Activated CD4-positive, alpha-beta T cell treated with anti-CD3 and anti-CD28 coated beads, Interleukin-2, amount 10 ng/mL, durations not matched to agents 7 days and 5 days (primary cell): ENCODE results near the gene CTNNA3. TPM values are rescaled to one million over a fixed set of nuclear protein-coding genes. Genes with fewer than 3 reads are reported as not detected.

Experiments used
- CTCF ChIA-PET: fragments of 350-600 bp; sonication (Branson Sonifier 250); formaldehyde crosslinking; loops from one replicate; lab custom pipeline; 2021; ENCODE audit warnings: antibody characterized with exemption; lab: Charles Lee
- POLR2A ChIA-PET: fragments of 350-600 bp; sonication (Branson Sonifier 250); formaldehyde crosslinking; loops from one replicate; lab custom pipeline; 2021; ENCODE audit warnings: antibody characterized with exemption; lab: Charles Lee
- DNase-seq: peaks from one replicate; pipeline ENCODE4 v3.0.0-alpha.2; 2020
- H3K27ac Mint-ChIP-seq: one replicate; pipeline ENCODE4 v1.8.0; 2021; ENCODE audit warnings: mild to moderate bottlenecking, moderate library complexity, mixed read lengths
- H3K27me3 Mint-ChIP-seq: one replicate; pipeline ENCODE4 v1.8.0; 2021; ENCODE audit warnings: mixed read lengths
- H3K36me3 Mint-ChIP-seq: one replicate; pipeline ENCODE4 v1.8.0; 2021; ENCODE audit warnings: low read depth, mixed read lengths
- H3K4me1 Mint-ChIP-seq: one replicate; pipeline ENCODE4 v1.8.0; 2021; ENCODE audit warnings: mixed read lengths
- H3K4me3 Mint-ChIP-seq: one replicate; pipeline ENCODE4 v1.8.0; 2021; ENCODE audit warnings: mild to moderate bottlenecking, moderate library complexity, mixed read lengths
- H3K9me3 Mint-ChIP-seq: one replicate; pipeline ENCODE4 v1.8.0; 2021; ENCODE audit warnings: mixed read lengths
- total RNA-seq, 2 experiments: library from RNA; stranded (reverse); gene quantifications; one replicate each; pipeline ENCODE4 v1.2.3, GENCODE V29; 2021

Gene CTNNA3
- total RNA-seq, 2 experiments from 2014 or later, result 0.57 to 0.58 TPM

DNA sequence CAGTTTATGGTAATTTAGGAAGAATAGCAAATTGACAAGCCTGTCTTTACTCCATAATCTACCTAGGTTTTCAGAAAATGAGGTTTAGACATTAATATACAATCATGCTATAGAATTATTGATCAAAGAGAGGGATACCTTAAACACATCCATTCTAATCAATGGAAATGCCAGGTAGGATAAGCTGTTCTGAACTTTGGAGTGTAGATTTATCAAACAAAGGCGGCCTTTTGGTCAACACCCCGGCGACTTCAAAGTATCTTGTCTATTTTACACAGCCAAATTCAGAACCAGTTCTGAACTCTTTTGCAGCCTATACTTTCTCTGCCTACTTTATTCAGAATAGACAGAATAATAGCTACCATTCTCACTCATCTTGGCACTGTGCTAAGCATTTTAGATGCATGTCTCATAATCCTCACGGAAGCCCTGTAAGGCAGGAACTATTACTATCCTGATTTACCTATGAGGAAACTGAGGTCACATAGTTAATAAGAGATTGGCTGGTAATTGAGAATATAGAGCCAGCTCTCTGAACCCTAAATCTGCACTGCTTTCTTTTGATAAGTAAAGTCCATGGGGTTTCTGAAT, 1412.0 kb downstream of the CTNNA3 start:
- DNase-seq, result no peak
- Mint-ChIP-seq H3K4me3 (no peak overlapping the region), H3K36me3 (no peaks in the 10 kb centered on the region), H3K27me3 (no peaks in the 10 kb centered on the region), H3K9me3 (no peaks in the 10 kb centered on the region), H3K4me1 (no peaks in the 10 kb centered on the region), H3K27ac (no peak overlapping the region)
- POLR2A ChIA-PET, result no interaction called here
- CTCF ChIA-PET, result interaction anchor here (0.5 kb wide), 1 partner anchor 741 kb away, joined by 4 read pairs; no protein-coding TSS in a partner anchor

DNA sequence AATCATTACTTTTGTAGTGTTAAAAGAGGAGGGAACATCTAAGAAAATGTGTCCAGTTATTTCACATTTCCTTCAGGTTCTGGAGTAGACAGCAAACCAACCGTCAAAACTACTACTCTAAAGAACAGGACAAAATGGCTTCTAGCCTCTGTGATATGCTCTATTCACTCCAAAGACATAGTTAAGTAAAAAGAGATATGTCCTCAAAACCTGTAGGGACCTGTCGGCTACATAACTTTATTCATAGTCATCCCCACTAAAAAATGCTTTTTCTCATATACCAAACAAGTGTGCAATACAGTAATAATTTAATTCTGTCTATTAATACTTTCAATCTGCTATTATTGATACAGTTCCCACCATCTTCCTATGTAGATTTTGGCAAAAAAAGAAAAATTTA, 1412.9 kb downstream of the CTNNA3 start:
- no peaks in the 10 kb centered on the region for H3K9me3 Mint-ChIP-seq
- H3K27me3 Mint-ChIP-seq, result no peaks in the 10 kb centered on the region
- no peak overlapping the region for H3K27ac Mint-ChIP-seq
- no peak overlapping the region for H3K4me3 Mint-ChIP-seq
- H3K4me1 Mint-ChIP-seq, result no peaks in the 10 kb centered on the region
- ChIA-PET CTCF (no interaction called here), POLR2A (no interaction called here)
- no peak for DNase-seq
- no peaks in the 10 kb centered on the region for H3K36me3 Mint-ChIP-seq

DNA sequence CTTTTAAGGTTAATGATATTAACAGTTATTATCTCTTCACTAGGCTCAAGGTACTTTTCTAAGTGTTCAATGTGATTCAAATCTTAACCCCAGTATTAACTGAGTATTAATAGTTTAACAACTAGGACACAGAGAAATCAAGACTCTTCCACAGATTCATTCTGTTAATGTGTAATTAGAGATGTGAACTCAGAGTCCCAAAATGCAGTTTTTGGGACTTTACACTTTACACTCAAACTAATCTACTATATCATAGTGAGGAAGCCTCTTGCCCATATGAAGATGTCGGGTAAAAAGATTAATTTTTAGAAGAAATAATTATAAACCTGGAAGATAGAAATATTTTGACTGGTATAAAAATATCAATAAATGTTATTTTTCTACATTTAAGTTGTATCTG, 1414.7 kb downstream of the CTNNA3 start:
- H3K27me3 Mint-ChIP-seq, result no peaks in the 10 kb centered on the region
- CTCF ChIA-PET, result no interaction called here
- no peak for DNase-seq
- no peak overlapping the region for H3K4me3 Mint-ChIP-seq
- POLR2A ChIA-PET, result no interaction called here
- no peaks in the 10 kb centered on the region for H3K36me3 Mint-ChIP-seq
- H3K4me1 Mint-ChIP-seq, result no peaks in the 10 kb centered on the region
- H3K9me3 Mint-ChIP-seq, result no peaks in the 10 kb centered on the region
- H3K27ac Mint-ChIP-seq, result no peak overlapping the region

DNA sequence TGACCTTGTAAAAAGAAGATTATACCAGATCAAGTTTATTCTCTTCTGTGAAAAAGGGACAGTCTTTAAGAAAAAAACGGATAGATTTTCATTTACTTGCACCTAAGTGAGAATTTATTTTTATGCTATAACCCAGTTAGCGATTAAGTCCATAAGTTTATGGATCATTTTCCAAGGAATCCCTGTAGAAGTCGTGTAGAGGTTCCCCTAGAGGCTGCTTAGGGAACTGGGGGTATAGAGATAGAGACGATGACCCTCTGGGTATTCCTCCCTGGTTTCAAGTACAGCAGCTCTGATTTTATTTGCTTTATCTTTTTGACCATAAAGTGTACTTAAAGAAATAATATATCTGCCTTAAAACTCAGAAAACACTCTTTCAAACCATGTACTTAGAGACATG, 1418.5 kb downstream of the CTNNA3 start:
- Mint-ChIP-seq H3K4me3 (no peak overlapping the region), H3K27me3 (no peaks in the 10 kb centered on the region), H3K27ac (no peak overlapping the region), H3K4me1 (no peaks in the 10 kb centered on the region), H3K36me3 (no peaks in the 10 kb centered on the region), H3K9me3 (no peaks in the 10 kb centered on the region)
- POLR2A ChIA-PET, result no interaction called here
- CTCF ChIA-PET, result no interaction called here
- DNase-seq, result no peak

DNA sequence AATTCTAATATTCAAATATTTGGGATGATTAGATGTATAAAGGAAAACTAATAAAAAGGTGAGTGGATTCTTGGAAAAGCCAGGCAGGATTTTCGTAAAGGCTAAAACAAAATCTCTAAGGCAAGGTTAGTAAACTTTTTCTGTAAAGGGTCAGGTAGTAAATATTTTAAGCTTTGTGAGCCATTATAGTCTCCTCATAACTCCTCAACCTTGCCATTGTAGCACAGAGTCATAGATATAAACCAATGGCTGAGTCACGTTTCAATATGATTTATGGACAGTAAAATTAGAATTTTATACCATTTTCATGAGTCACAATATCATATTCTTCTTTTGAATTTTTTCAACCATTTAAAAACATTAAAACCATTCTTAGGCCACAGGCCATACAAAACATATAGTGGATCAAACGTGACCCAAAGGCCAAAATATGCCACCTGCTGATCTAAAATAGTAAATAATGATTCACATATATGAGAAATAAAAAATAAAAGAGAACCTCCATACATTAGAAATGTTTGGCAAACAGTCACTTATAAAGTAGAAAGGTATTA, 1422.0 kb downstream of the CTNNA3 start:
- no peaks in the 10 kb centered on the region for H3K36me3 Mint-ChIP-seq
- CTCF ChIA-PET, result no interaction called here
- no peaks in the 10 kb centered on the region for H3K4me1 Mint-ChIP-seq
- no peaks in the 10 kb centered on the region for H3K9me3 Mint-ChIP-seq
- no peak overlapping the region for H3K4me3 Mint-ChIP-seq
- no peaks in the 10 kb centered on the region for H3K27me3 Mint-ChIP-seq
- POLR2A ChIA-PET, result no interaction called here
- DNase-seq, result no peak
- H3K27ac Mint-ChIP-seq, result no peak overlapping the region

GRCh38 chr10:66265398-66265797, 1430.6 kb downstream of the CTNNA3 start:
- Mint-ChIP-seq H3K27ac (no peak overlapping the region), H3K36me3 (no peaks in the 10 kb centered on the region), H3K4me1 (no peaks in the 10 kb centered on the region), H3K4me3 (no peak overlapping the region), H3K27me3 (no peaks in the 10 kb centered on the region), H3K9me3 (no peaks in the 10 kb centered on the region)
- no peak for DNase-seq
- ChIA-PET CTCF (no interaction called here), POLR2A (no interaction called here)

GRCh38 chr10:66259836-66260235, 1436.2 kb downstream of the CTNNA3 start:
- Mint-ChIP-seq H3K27ac (no peak overlapping the region), H3K9me3 (peaks cover 3% of the 10 kb centered on the region), H3K4me3 (no peak overlapping the region), H3K27me3 (no peaks in the 10 kb centered on the region), H3K4me1 (no peaks in the 10 kb centered on the region), H3K36me3 (no peaks in the 10 kb centered on the region)
- ChIA-PET CTCF (no interaction called here), POLR2A (no interaction called here)
- no peak for DNase-seq

GRCh38 chr10:66258693-66259092, 1437.3 kb downstream of the CTNNA3 start:
- no peaks in the 10 kb centered on the region for H3K4me1 Mint-ChIP-seq
- CTCF ChIA-PET, result no interaction called here
- H3K27me3 Mint-ChIP-seq, result no peaks in the 10 kb centered on the region
- H3K9me3 Mint-ChIP-seq, result peaks cover 3% of the 10 kb centered on the region
- no peak overlapping the region for H3K27ac Mint-ChIP-seq
- POLR2A ChIA-PET, result no interaction called here
- DNase-seq, result no peak
- no peak overlapping the region for H3K4me3 Mint-ChIP-seq
- no peaks in the 10 kb centered on the region for H3K36me3 Mint-ChIP-seq

DNA sequence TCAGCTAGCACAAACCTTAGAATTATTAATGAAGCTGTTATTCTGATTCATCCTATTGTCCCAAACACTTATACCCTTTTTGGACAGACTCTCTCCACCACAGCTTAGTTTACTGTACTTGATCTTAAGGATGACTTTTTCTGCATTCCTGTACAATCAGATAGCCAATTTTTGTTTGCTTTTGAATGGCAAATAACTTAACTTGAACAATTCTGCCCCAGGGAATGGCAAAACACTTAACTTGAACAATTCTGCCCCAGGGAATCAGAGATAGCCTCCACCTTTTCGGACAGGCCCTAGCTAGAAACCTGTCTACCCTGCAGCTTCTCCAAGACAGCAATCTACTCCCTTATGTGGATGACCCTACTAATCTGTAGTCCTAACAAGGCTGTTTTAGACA, 1438.2 kb downstream of the CTNNA3 start:
- H3K4me1 Mint-ChIP-seq, result no peaks in the 10 kb centered on the region
- H3K9me3 Mint-ChIP-seq, result peaks cover 3% of the 10 kb centered on the region
- POLR2A ChIA-PET, result no interaction called here
- no peak overlapping the region for H3K4me3 Mint-ChIP-seq
- no peaks in the 10 kb centered on the region for H3K36me3 Mint-ChIP-seq
- no peak for DNase-seq
- CTCF ChIA-PET, result no interaction called here
- H3K27me3 Mint-ChIP-seq, result no peaks in the 10 kb centered on the region
- no peak overlapping the region for H3K27ac Mint-ChIP-seq

- Mint-ChIP-seq H3K4me1 (no peaks in the 10 kb centered on the region), H3K27ac (no peak overlapping the region), H3K27me3 (no peaks in the 10 kb centered on the region), H3K4me3 (no peak overlapping the region), H3K36me3 (no peaks in the 10 kb centered on the region), H3K9me3 (peaks cover 3% of the 10 kb centered on the region)
- ChIA-PET CTCF (no interaction called here), POLR2A (no interaction called here)
- DNase-seq, result no peak
Measured at GRCh38 chr10:66252986-66253385, 1443.0 kb downstream of the CTNNA3 start.

- H3K27ac Mint-ChIP-seq, result no peak overlapping the region
- H3K4me1 Mint-ChIP-seq, result no peaks in the 10 kb centered on the region
- H3K9me3 Mint-ChIP-seq, result no peaks in the 10 kb centered on the region
- ChIA-PET POLR2A (no interaction called here), CTCF (no interaction called here)
- H3K4me3 Mint-ChIP-seq, result no peak overlapping the region
- no peaks in the 10 kb centered on the region for H3K27me3 Mint-ChIP-seq
- no peak for DNase-seq
- H3K36me3 Mint-ChIP-seq, result no peaks in the 10 kb centered on the region
Measured at GRCh38 chr10:66246177-66246576, 1449.8 kb downstream of the CTNNA3 start.

GRCh38 chr10:66244953-66245352, 1451.0 kb downstream of the CTNNA3 start:
- Mint-ChIP-seq H3K27me3 (no peaks in the 10 kb centered on the region), H3K4me3 (no peak overlapping the region), H3K4me1 (no peaks in the 10 kb centered on the region), H3K36me3 (no peaks in the 10 kb centered on the region), H3K27ac (no peak overlapping the region), H3K9me3 (no peaks in the 10 kb centered on the region)
- ChIA-PET CTCF (no interaction called here), POLR2A (no interaction called here)
- no peak for DNase-seq

DNA sequence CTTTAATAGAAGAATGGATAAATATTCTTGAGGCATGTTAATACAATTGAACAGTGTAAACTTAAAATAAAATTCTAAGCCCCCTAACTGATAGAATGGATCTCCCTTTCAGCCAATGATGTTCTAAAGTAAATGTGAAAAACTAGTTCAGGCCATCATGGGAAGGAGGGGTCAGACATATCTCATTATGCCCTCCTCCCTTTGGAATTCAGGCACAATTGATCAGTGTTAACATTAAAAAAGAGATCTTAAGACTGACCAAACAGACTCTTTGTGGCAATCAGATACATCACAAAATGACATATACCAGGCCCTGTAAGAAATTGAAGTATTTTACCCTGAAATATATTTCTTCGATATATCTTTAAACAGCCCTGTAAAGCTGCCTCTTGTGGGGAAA, 1453.1 kb downstream of the CTNNA3 start:
- no peak overlapping the region for H3K27ac Mint-ChIP-seq
- H3K36me3 Mint-ChIP-seq, result no peaks in the 10 kb centered on the region
- H3K4me3 Mint-ChIP-seq, result no peak overlapping the region
- no peak for DNase-seq
- no peaks in the 10 kb centered on the region for H3K27me3 Mint-ChIP-seq
- H3K4me1 Mint-ChIP-seq, result no peaks in the 10 kb centered on the region
- POLR2A ChIA-PET, result no interaction called here
- no peaks in the 10 kb centered on the region for H3K9me3 Mint-ChIP-seq
- CTCF ChIA-PET, result no interaction called here

DNA sequence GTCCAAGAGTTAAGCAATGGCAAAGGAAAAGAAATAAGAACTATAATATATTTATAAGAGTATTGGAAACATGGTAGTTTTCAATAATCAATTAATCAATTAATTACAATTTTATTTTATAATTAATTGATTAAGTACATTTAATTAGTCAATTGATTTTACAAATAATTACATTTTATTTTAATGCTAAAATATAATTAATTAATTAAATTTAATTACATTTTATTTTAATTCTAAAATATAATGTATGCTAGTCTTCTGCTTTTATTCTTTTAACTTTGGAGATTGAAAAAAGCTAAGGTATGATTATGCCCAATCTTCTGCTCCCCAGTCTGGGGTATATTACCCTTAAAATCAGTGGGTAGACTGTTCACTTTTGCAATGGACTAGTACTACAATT, 1456.9 kb downstream of the CTNNA3 start:
- no peaks in the 10 kb centered on the region for H3K9me3 Mint-ChIP-seq
- no peak overlapping the region for H3K27ac Mint-ChIP-seq
- H3K36me3 Mint-ChIP-seq, result no peaks in the 10 kb centered on the region
- POLR2A ChIA-PET, result no interaction called here
- DNase-seq, result no peak
- H3K27me3 Mint-ChIP-seq, result no peaks in the 10 kb centered on the region
- H3K4me3 Mint-ChIP-seq, result no peak overlapping the region
- no peaks in the 10 kb centered on the region for H3K4me1 Mint-ChIP-seq
- CTCF ChIA-PET, result no interaction called here
